Measurements from ENCODE around the gene MYLK4.

- TF ChIP-seq POLR2A (IDR thresholded peaks at IDR 0.05; ENCODE audit: low read depth, low read length) (no peak), POLR2AphosphoS5 (IDR thresholded peaks at IDR 0.05; ENCODE audit: low read depth, low read length) (no peak), TAF1 (IDR thresholded peaks at IDR 0.05; ENCODE audit: borderline replicate concordance, low read depth, low read length) (no peak)
Measured at GRCh38 chr6:2718334-2719092, 32.2 kb downstream of the MYLK4 start.

Measured in GM12892 (cell line).